ENCODE data around the gene PCOLCE2.

GRCh38 chr3:142929890-142930289 is 41.0 kb upstream of the PCOLCE2 start:
- TF ChIP-seq CTCF (IDR thresholded peaks at IDR 0.05) (no peak), POLR2A (IDR thresholded peaks at IDR 0.05) (no peak)

Measured in testis (tissue), 2 donors.